Liver (tissue), 9 donors: ENCODE data around the gene DSCAM. TPM values are rescaled to one million over a fixed set of nuclear protein-coding genes. Genes with fewer than 3 reads are reported as not detected.

ENCODE experiments used
- DNase-seq: peaks from one replicate; pipeline ENCODE4 v3.0.0-alpha.2; 2017; ENCODE audit warnings: low spot score
- H3K27ac ChIP-seq, 2 donors: one replicate each; pipeline ENCODE4 v1.7.0; 2013; ENCODE audit warnings: inconsistent platforms in 2 of 2, low read length in 2 of 2, control low read depth in 1 of 2, low read depth in 1 of 2, mild to moderate bottlenecking in 1 of 2
- H3K27me3 ChIP-seq, 4 donors: one replicate each; pipeline versions ENCODE4 v1.6.1 to v1.7.0; 2013; ENCODE audit warnings: low read length in 3 of 4, inconsistent platforms in 1 of 4, mild to moderate bottlenecking in 1 of 4, moderate library complexity in 1 of 4; ENCODE audit not compliant: control insufficient read depth in 4 of 4, insufficient read depth in 4 of 4
- H3K36me3 ChIP-seq, 4 donors: one replicate each; pipeline versions ENCODE4 v1.6.1 to v1.7.0; 2013; ENCODE audit warnings: low read length in 3 of 4, mild to moderate bottlenecking in 3 of 4, low read depth in 1 of 4, moderate library complexity in 1 of 4; ENCODE audit not compliant: control insufficient read depth in 4 of 4, insufficient read depth in 3 of 4
- H3K4me1 ChIP-seq, 4 donors: one replicate each; pipeline versions ENCODE4 v1.6.1 to v1.7.0; 2013; ENCODE audit warnings: low read length in 3 of 4, mild to moderate bottlenecking in 3 of 4, moderate library complexity in 1 of 4; ENCODE audit not compliant: control insufficient read depth in 4 of 4, insufficient read depth in 4 of 4
- H3K4me3 ChIP-seq, 3 donors: one replicate each; pipeline versions ENCODE4 v1.6.1 to v1.7.0; 2013; ENCODE audit warnings: low read length in 3 of 3, control low read depth in 1 of 3, low read depth in 1 of 3, mild to moderate bottlenecking in 1 of 3
- H3K9ac ChIP-seq, 2 donors: one replicate each; pipeline ENCODE4 v1.7.0; 2013; ENCODE audit warnings: low read length in 2 of 2, mild to moderate bottlenecking in 2 of 2, moderate library complexity in 2 of 2, control low read depth in 1 of 2, low read depth in 1 of 2
- H3K9me3 ChIP-seq, 4 donors: one replicate each; pipeline versions ENCODE4 v1.6.1 to v1.7.0; 2013; ENCODE audit warnings: low read length in 3 of 4; ENCODE audit not compliant: control insufficient read depth in 4 of 4
- ATF3 ChIP-seq: IDR thresholded peaks from 2 replicates; pipeline ENCODE4 v1.6.1; 2016; ENCODE audit warnings: antibody characterized with exemption
- CTCF ChIP-seq: fragments of 150-350 bp; IDR thresholded peaks from 2 replicates; pipeline ENCODE4 v1.5.1; 2017; ENCODE audit warnings: improper control_type of control experiment, low read depth, low read length; ENCODE audit not compliant: missing input control
- EGR1 ChIP-seq, 2 donors: IDR thresholded peaks; 2 replicates each; pipeline ENCODE4 v1.6.1; 2016 to 2018; ENCODE audit warnings: antibody characterized with exemption in 2 of 2, low read depth in 2 of 2
- FOXA1 ChIP-seq: IDR thresholded peaks from 2 replicates; pipeline ENCODE4 v1.6.1; 2016; ENCODE audit warnings: antibody characterized with exemption
- FOXA2 ChIP-seq: IDR thresholded peaks from 2 replicates; pipeline ENCODE4 v1.6.1; 2016; ENCODE audit warnings: antibody characterized with exemption
- GABPA ChIP-seq, 2 donors: IDR thresholded peaks in 1 of 2; conservative IDR thresholded peaks in 1 of 2; 2 replicates each; pipeline ENCODE4 v1.6.1; 2016; ENCODE audit warnings: antibody characterized with exemption in 2 of 2, mild to moderate bottlenecking in 1 of 2, moderate library complexity in 1 of 2
- HNF4A ChIP-seq, 2 donors: conservative IDR thresholded peaks; 2 replicates each; pipeline ENCODE4 v1.6.1; 2016; ENCODE audit warnings: antibody characterized with exemption in 2 of 2, mild to moderate bottlenecking in 2 of 2
- HNF4G ChIP-seq: IDR thresholded peaks from 2 replicates; pipeline ENCODE4 v1.6.1; 2016; ENCODE audit warnings: antibody characterized with exemption
- JUND ChIP-seq, 2 donors: IDR thresholded peaks; 2 replicates each; pipeline ENCODE4 v1.6.1; 2016; ENCODE audit warnings: antibody characterized with exemption in 2 of 2
- MAX ChIP-seq: IDR thresholded peaks from 2 replicates; pipeline ENCODE4 v1.6.1; 2016; ENCODE audit warnings: antibody characterized with exemption
- NR2F2 ChIP-seq: IDR thresholded peaks from 2 replicates; pipeline ENCODE4 v1.6.1; 2016; ENCODE audit warnings: antibody characterized with exemption
- RAD21 ChIP-seq, 2 donors: IDR thresholded peaks; 2 replicates each; pipeline ENCODE4 v1.6.1; 2016; ENCODE audit warnings: antibody characterized with exemption in 2 of 2, mild to moderate bottlenecking in 2 of 2
- REST ChIP-seq: IDR thresholded peaks from 2 replicates; pipeline ENCODE4 v1.6.1; 2016; ENCODE audit warnings: antibody characterized with exemption, mild to moderate bottlenecking
- RXRA ChIP-seq, 2 donors: IDR thresholded peaks; 2 replicates each; pipeline ENCODE4 v1.6.1; 2017 to 2018; ENCODE audit warnings: antibody characterized with exemption in 2 of 2, mild to moderate bottlenecking in 1 of 2
- SP1 ChIP-seq: IDR thresholded peaks from 2 replicates; pipeline ENCODE4 v1.6.1; 2018; ENCODE audit warnings: antibody characterized with exemption, mild to moderate bottlenecking
- TAF1 ChIP-seq: conservative IDR thresholded peaks from 2 replicates; pipeline ENCODE4 v1.6.1; 2016; ENCODE audit warnings: antibody characterized with exemption, mild to moderate bottlenecking
- YY1 ChIP-seq: IDR thresholded peaks from 2 replicates; pipeline ENCODE4 v1.6.1; 2016; ENCODE audit warnings: antibody characterized with exemption, mild to moderate bottlenecking
- ZBTB33 ChIP-seq: IDR thresholded peaks from 2 replicates; pipeline ENCODE4 v1.6.1; 2016; ENCODE audit warnings: antibody characterized with exemption
- polyA plus RNA-seq, 2 donors: library from polyadenylated mRNA; stranded (reverse) in 1 of 2; unstranded in 1 of 2; fragments of 200-250 nt in 1 of 2; fragments of >200 nt in 1 of 2; fragmentation: Nextera tagmentation in 1 of 2; extraction: Ambion mirVana in 1 of 2; gene quantifications; one replicate each; pipeline versions ENCODE4 v1.2.1 to v1.2.3, GENCODE V29; 2013 to 2015
- total RNA-seq, 2 donors: library from RNA; depleted of rRNA; stranded (reverse); fragments of >200 nt; gene quantifications; one replicate each; pipeline ENCODE4 v1.2.3, GENCODE V29; 2014
- donor health status: healthy.
- donor health status: healthy.
- donor health status: healthy.
- donor health status: healthy.
- donor health status: healthy.

The DSCAM gene
- total and polyA plus RNA-seq, 4 donors: 0.02 to 0.23 (median 0.10) TPM

GRCh38 chr21:40577285-40578043, 269.5 kb downstream of the DSCAM start (continued):
- no peak for TF ChIP-seq EGR1 (IDR thresholded peaks at IDR 0.05; ENCODE audit: low read depth in 2 of 2)
- TF ChIP-seq NR2F2: no peak
- TF ChIP-seq MAX: no peak
- no peak for TF ChIP-seq ATF3
- TF ChIP-seq SP1: no peak
- TF ChIP-seq HNF4A (conservative IDR thresholded peaks at IDR 0.05): no peak

GRCh38 chr21:40575976-40576375, 271.0 kb downstream of the DSCAM start:
- Histone ChIP-seq H3K9me3 (peaks cover 0 to 2% (median 0%) of the 10 kb centered on the region in 4 donors), H3K36me3 (no peaks in the 10 kb centered on the region)
- DNase-seq: no peak

More at GRCh38 chr21:40575976-40576375, 271.0 kb downstream of the DSCAM start:
- Histone ChIP-seq H3K9ac (no peak overlapping the region), H3K4me1 (no peaks in the 10 kb centered on the region), H3K27ac (no peak overlapping the region), H3K27me3 (peaks cover 0 to 4% (median 0%) of the 10 kb centered on the region in 4 donors), H3K4me3 (no peak overlapping the region)
- TF ChIP-seq SP1 (no peak), REST (no peak), FOXA1 (no peak), YY1 (no peak), HNF4G (no peak), NR2F2 (no peak), EGR1 (IDR thresholded peaks at IDR 0.05; ENCODE audit: low read depth in 2 of 2) (no peak), ZBTB33 (no peak), RXRA (IDR thresholded peaks at IDR 0.05) (no peak), RAD21 (IDR thresholded peaks at IDR 0.05) (no peak), GABPA (IDR thresholded peaks at IDR 0.05 in 1 of 2, conservative IDR thresholded peaks at IDR 0.05 in 1 of 2) (no peak), TAF1 (no peak), ATF3 (no peak), CTCF (no peak), FOXA2 (no peak), JUND (IDR thresholded peaks at IDR 0.05) (no peak), HNF4A (conservative IDR thresholded peaks at IDR 0.05) (no peak), MAX (no peak)
